Heart left ventricle (tissue), 16 donors: ENCODE data around the gene STIM2. TPM values are rescaled to one million over a fixed set of nuclear protein-coding genes. Genes with fewer than 3 reads are reported as not detected.
A peak's percentile ranks its signal among the peaks of the same experiment; 100 is the strongest.

Experiments
- ATAC-seq, 4 donors: fragments of 200-7000 bp; cut with Tn5 transposase; one replicate each; pipeline ENCODE4 v1.9.1; 2020 to 2022; ENCODE audit warnings: moderate library complexity in 4 of 4, mild to moderate bottlenecking in 3 of 4, moderate number of reproducible peaks in 1 of 4
- DNase-seq, 5 donors: peaks; one replicate each; pipeline ENCODE4 v3.0.0-alpha.2; 2020
- H3K27ac ChIP-seq, 12 donors: fragments of 200-600 bp; sonication (generic) in 4 of 12; one replicate each; pipeline versions ENCODE4 v1.5.0 to v1.8.0; 2016 to 2022; ENCODE audit warnings: mild to moderate bottlenecking in 2 of 12
- H3K27me3 ChIP-seq, 9 donors: fragments of 200-600 bp; sonication (generic) in 2 of 9; one replicate each; pipeline versions ENCODE4 v1.5.1 to v1.8.0; 2016 to 2022; ENCODE audit warnings: mild to moderate bottlenecking in 3 of 9
- H3K36me3 ChIP-seq, 9 donors: fragments of 200-600 bp; sonication (generic) in 2 of 9; one replicate each; pipeline versions ENCODE4 v1.5.0 to v1.8.0; 2018 to 2022; ENCODE audit warnings: mild to moderate bottlenecking in 2 of 9
- H3K4me1 ChIP-seq, 12 donors: fragments of 200-600 bp; sonication (generic) in 4 of 12; one replicate each; pipeline versions ENCODE4 v1.5.0 to v1.8.0; 2016 to 2022; ENCODE audit warnings: mild to moderate bottlenecking in 3 of 12
- H3K4me3 ChIP-seq, 12 donors: fragments of 200-600 bp; sonication (generic) in 4 of 12; one replicate each; pipeline versions ENCODE4 v1.5.0 to v1.8.0; 2017 to 2022; ENCODE audit warnings: mild to moderate bottlenecking in 9 of 12, moderate library complexity in 4 of 12
- H3K9me3 ChIP-seq, 12 donors: fragments of 200-600 bp; sonication (generic) in 4 of 12; one replicate each; pipeline versions ENCODE4 v1.5.0 to v1.8.0; 2016 to 2022; ENCODE audit warnings: mild to moderate bottlenecking in 1 of 12
- CTCF ChIP-seq, 12 donors: fragments of 200-600 bp; sonication (generic) in 4 of 12; IDR thresholded peaks; one replicate each; pipeline versions ENCODE4 v1.5.0 to v1.8.0; 2018 to 2022; ENCODE audit warnings: antibody characterized with exemption in 12 of 12, mild to moderate bottlenecking in 5 of 12
- POLR2A ChIP-seq, 2 donors: fragments of 450-650 bp; IDR thresholded peaks; one replicate each; pipeline ENCODE4 v1.6.1; 2017; ENCODE audit warnings: antibody characterized with exemption in 2 of 2, mild to moderate bottlenecking in 2 of 2, moderate library complexity in 2 of 2
- WGBS, 4 donors: extraction: QIAGEN DNeasy Blood & Tissue Kit in 2 of 4; methylation state at CpG; one replicate each; pipeline versions ENCODE4 v1.1.5 to v1.1.7; 2013 to 2018; 5-methylcytosine and 5-hydroxymethylcytosine counted together
- intact Hi-C, 10 donors: fragments of 100-400 bp; cut with DNase I; formaldehyde crosslinking; loops; one replicate each; pipeline versions ENCODE4 v1.11.1 to v1.14.2; 2022
- polyA plus RNA-seq, 2 donors: library from polyadenylated mRNA; stranded (reverse); fragments of 200-250 nt; gene quantifications; one replicate each; pipeline ENCODE4 v1.2.3, GENCODE V29; 2013
- total RNA-seq, 9 donors: library from RNA; depleted of rRNA in 2 of 9; stranded (reverse); fragments of >200 nt in 2 of 9; fragmentation: NEBNext Ultra II Directional in 3 of 9; extraction: Animal tissue kit (Norgen Biotek cat#: 25700) in 3 of 9; gene quantifications; one replicate each; pipeline versions ENCODE4 v1.1.0 to v1.2.4, GENCODE V29; 2016 to 2023
- donor health status: ischemic (EF 13 %, LVEDD 7.1; RV severe dilation, severe dysfunction).
- donor health status: healthy with polysubstance abuse.
- donor health status: DM: no; HTN: yes; CAD: no.
- donor health status: DM: no; HTN: no; CAD: no.
- donor health status: ischemic (EF 25% LVEDD 6.9; RV normal size, moderate dysfunction).
- donor health status: ischemic (EF 25% LVEDD 5.7; RV mildly dilated, moderate dysfunction).
- donor health status: healthy.
- donor health status: DM: yes; HTN: yes; CAD: no.
- donor health status: ischemic (EF 35%, LVEDD 5.7; RV mildly dilated, moderate dysfunction).
- donor health status: nonischemic (EF 11% LVEDD 7.7; RV severe dilation, severe dysfunction).
- donor health status: DM: yes; HTN: yes; CAD: no.
- donor health status: PGD.
- donor health status: ischemic (EF 29% LVEDD 5.4; RV normal size, mild dysfunction).
- donor health status: nonischemic (EF 23%, LVEDD 6.1; RV moderate dilation, normal function).

Gene STIM2
- total and polyA plus RNA-seq, 11 donors = 4.6 to 17.3 (median 8.8) TPM

GRCh38 chr4:26993539-26993938, 132.9 kb downstream of the STIM2 start:
- WGBS, 4 donors = 58 to 60% (median 58%) methylated on average over 3 of the region's 3 CpGs
- ATAC-seq (no peak), DNase-seq (no peak)
- H3K36me3 ChIP-seq = peaks cover 0 to 2% (median 0%) of the 10 kb centered on the region in 9 donors
- H3K27me3 ChIP-seq = no peaks in the 10 kb centered on the region
- H3K27ac ChIP-seq = peak overlapping the region in 9 of 12 donors; percentile 8 to 44 (median 28)
- H3K4me3 ChIP-seq = no peak overlapping the region
- peaks cover 0 to 34% (median 24%) of the 10 kb centered on the region in 12 donors for H3K4me1 ChIP-seq
- TF ChIP-seq POLR2A (IDR thresholded peaks at IDR 0.05) (no peak), CTCF (IDR thresholded peaks at IDR 0.05) (no peak)
- intact Hi-C loops = loop anchor here in 4 of 10 donors (5.0 to 10.0 kb wide), 3 partner anchors 131 to 209 kb away; partner anchors contain the start of gene STIM2 (in 2 of the 4)
- peaks cover 0 to 13% (median 0%) of the 10 kb centered on the region in 12 donors for H3K9me3 ChIP-seq

- TF ChIP-seq CTCF (IDR thresholded peaks at IDR 0.05) (no peak), POLR2A (IDR thresholded peaks at IDR 0.05) (no peak)
- WGBS, 4 donors = 45 to 54% (median 49%) methylated on average over 3 of the region's 3 CpGs
- peak overlapping the region in 8 of 12 donors; percentile 5 to 44 (median 30) for H3K27ac ChIP-seq
- DNase-seq (no peak), ATAC-seq (no peak)
- no peaks in the 10 kb centered on the region for H3K27me3 ChIP-seq
- H3K9me3 ChIP-seq = peaks cover 0 to 13% (median 0%) of the 10 kb centered on the region in 12 donors
- intact Hi-C loops = loop anchor here in 4 of 10 donors (5.0 to 10.0 kb wide), 3 partner anchors 132 to 209 kb away; partner anchors contain the start of gene STIM2 (in 2 of the 4)
- peaks cover 0 to 2% (median 0%) of the 10 kb centered on the region in 9 donors for H3K36me3 ChIP-seq
- peaks cover 0 to 34% (median 24%) of the 10 kb centered on the region in 12 donors for H3K4me1 ChIP-seq
- no peak overlapping the region for H3K4me3 ChIP-seq
Observed at GRCh38 chr4:26993967-26994366, 133.3 kb downstream of the STIM2 start.

GRCh38 chr4:26995316-26995715, 134.7 kb downstream of the STIM2 start:
- no peaks in the 10 kb centered on the region for H3K27me3 ChIP-seq
- WGBS, 4 donors = 91 to 94% (median 93%) methylated on average over 2 of the region's 2 CpGs
- H3K36me3 ChIP-seq = peaks cover 0 to 2% (median 0%) of the 10 kb centered on the region in 9 donors
- ATAC-seq = no peak
- H3K9me3 ChIP-seq = peaks cover 0 to 9% (median 0%) of the 10 kb centered on the region in 12 donors
- DNase-seq = no peak
- TF ChIP-seq CTCF (IDR thresholded peaks at IDR 0.05) (no peak), POLR2A (IDR thresholded peaks at IDR 0.05) (no peak)
- H3K4me3 ChIP-seq = no peak overlapping the region
- peaks cover 0 to 34% (median 24%) of the 10 kb centered on the region in 12 donors for H3K4me1 ChIP-seq
- intact Hi-C loops = loop anchor here in 1 of 10 donors (10.0 kb wide), 1 partner anchor 211 kb away; no protein-coding TSS in a partner anchor
- no peak overlapping the region for H3K27ac ChIP-seq

GRCh38 chr4:26996745-26997144, 136.1 kb downstream of the STIM2 start:
- Histone ChIP-seq H3K4me1 (peaks cover 0 to 32% (median 24%) of the 10 kb centered on the region in 12 donors), H3K27me3 (no peaks in the 10 kb centered on the region), H3K36me3 (peaks cover 0 to 2% (median 0%) of the 10 kb centered on the region in 9 donors), H3K27ac (no peak overlapping the region), H3K4me3 (no peak overlapping the region), H3K9me3 (no peaks in the 10 kb centered on the region)
- ATAC-seq = no peak
- TF ChIP-seq CTCF (IDR thresholded peaks at IDR 0.05) = no peak
- TF ChIP-seq POLR2A (IDR thresholded peaks at IDR 0.05) = no peak
- DNase-seq = no peak
- intact Hi-C loops = loop anchor here in 1 of 10 donors (10.0 kb wide), 1 partner anchor 212 kb away; no protein-coding TSS in a partner anchor
